Hypothalamus (tissue), 51 donors: ENCODE measurements around the gene KRT77.
A peak's percentile ranks its signal among the peaks of the same experiment; 100 is the strongest.
"Not testable (repeated sequence)": the region's sequence is repeated elsewhere in the genome, so short reads cannot be mapped to it uniquely, and the experiment has no call there.

Source experiments
- DNase-seq, 51 donors: peaks; one replicate each; lab custom pipeline; 2025; lab: John Stamatoyannopoulos, UW

The KRT77 gene

GRCh38 chr12:52703424-52703823, at the start of gene KRT77:
Gene KRT77, minus strand, starts transcription at chr12:52703524. Its CDS starts 90 bp downstream, at chr12:52703434.
- no peak for DNase-seq

- no peak for DNase-seq
Observed at GRCh38 chr12:52752516-52752915, 49.2 kb upstream of the KRT77 start.

- no peak for DNase-seq
Observed at GRCh38 chr12:52751795-52752194, 48.5 kb upstream of the KRT77 start.

- DNase-seq: not testable (repeated sequence)
Observed at GRCh38 chr12:52750532-52750931, 47.2 kb upstream of the KRT77 start.

GRCh38 chr12:52749827-52750226, 46.5 kb upstream of the KRT77 start:
- DNase-seq: no peak

- no peak for DNase-seq
Observed at GRCh38 chr12:52748578-52748977, 45.3 kb upstream of the KRT77 start.

- no peak for DNase-seq
Observed at GRCh38 chr12:52745554-52745953, 42.2 kb upstream of the KRT77 start.

- DNase-seq: no peak
Observed at GRCh38 chr12:52744493-52745156, 41.3 kb upstream of the KRT77 start.

GRCh38 chr12:52742822-52743457, 39.6 kb upstream of the KRT77 start:
- DNase-seq: no peak

GRCh38 chr12:52742196-52742580, 38.9 kb upstream of the KRT77 start:
- DNase-seq: no peak

- DNase-seq: peak in 5 of 51 donors; percentile 2 to 13 (median 3)
Observed at GRCh38 chr12:52741375-52742195, 38.3 kb upstream of the KRT77 start.

- no peak for DNase-seq
Observed at GRCh38 chr12:52740584-52740983, 37.3 kb upstream of the KRT77 start.

GRCh38 chr12:52739963-52740362, 36.6 kb upstream of the KRT77 start:
- DNase-seq: no peak

- DNase-seq: no peak
Observed at GRCh38 chr12:52735816-52736632, 32.7 kb upstream of the KRT77 start.

GRCh38 chr12:52735106-52735505, 31.8 kb upstream of the KRT77 start:
- no peak for DNase-seq

GRCh38 chr12:52730793-52731192, 27.5 kb upstream of the KRT77 start:
- no peak for DNase-seq

GRCh38 chr12:52730383-52730782, 27.1 kb upstream of the KRT77 start:
- DNase-seq: no peak

- no peak for DNase-seq
Observed at GRCh38 chr12:52729147-52729546, 25.8 kb upstream of the KRT77 start.

- no peak for DNase-seq
Observed at GRCh38 chr12:52728374-52728773, 25.1 kb upstream of the KRT77 start.

GRCh38 chr12:52727037-52727436, 23.7 kb upstream of the KRT77 start:
- no peak for DNase-seq

- DNase-seq: no peak
Observed at GRCh38 chr12:52726451-52726850, 23.1 kb upstream of the KRT77 start.
